DOHH2 (cell line): ENCODE results near the gene ASPDH.

Source experiments
- EZH2phosphoT487 ChIP-seq: fragments of 200-600 bp; sonication (generic); IDR thresholded peaks from 2 replicates; pipeline ENCODE4 v1.6.1; 2017; ENCODE audit warnings: borderline replicate concordance, mild to moderate bottlenecking, antibody characterized with exemption, low read length, moderate library complexity, mixed read lengths
- TF ChIP-seq, protein P1 (sequence below): fragments of 200-600 bp; sonication (generic); IDR thresholded peaks from one replicate; pipeline ENCODE4 v1.5.1; 2014; ENCODE audit warnings: antibody characterized with exemption, mild to moderate bottlenecking, low read depth, low read length; ENCODE audit not compliant: poor library complexity, severe bottlenecking

DNA sequence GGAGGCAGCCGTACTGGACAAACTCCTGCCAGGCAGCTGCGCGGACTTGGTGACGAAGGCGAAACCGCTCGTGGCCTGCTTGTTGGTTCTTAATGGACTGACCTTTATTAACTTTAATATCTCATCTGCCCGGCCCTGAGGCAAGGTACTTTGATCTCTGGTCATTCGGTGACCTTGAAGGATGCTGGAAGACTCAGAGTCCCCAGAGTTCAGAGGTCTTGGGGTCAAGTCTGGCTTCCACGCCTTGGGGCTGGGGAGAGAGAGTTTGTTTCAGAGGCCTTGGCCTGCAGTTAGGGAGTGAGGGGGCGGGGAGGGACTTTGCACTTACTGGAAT, 47.0 kb downstream of the ASPDH start:
- TF ChIP-seq, protein P1, sequence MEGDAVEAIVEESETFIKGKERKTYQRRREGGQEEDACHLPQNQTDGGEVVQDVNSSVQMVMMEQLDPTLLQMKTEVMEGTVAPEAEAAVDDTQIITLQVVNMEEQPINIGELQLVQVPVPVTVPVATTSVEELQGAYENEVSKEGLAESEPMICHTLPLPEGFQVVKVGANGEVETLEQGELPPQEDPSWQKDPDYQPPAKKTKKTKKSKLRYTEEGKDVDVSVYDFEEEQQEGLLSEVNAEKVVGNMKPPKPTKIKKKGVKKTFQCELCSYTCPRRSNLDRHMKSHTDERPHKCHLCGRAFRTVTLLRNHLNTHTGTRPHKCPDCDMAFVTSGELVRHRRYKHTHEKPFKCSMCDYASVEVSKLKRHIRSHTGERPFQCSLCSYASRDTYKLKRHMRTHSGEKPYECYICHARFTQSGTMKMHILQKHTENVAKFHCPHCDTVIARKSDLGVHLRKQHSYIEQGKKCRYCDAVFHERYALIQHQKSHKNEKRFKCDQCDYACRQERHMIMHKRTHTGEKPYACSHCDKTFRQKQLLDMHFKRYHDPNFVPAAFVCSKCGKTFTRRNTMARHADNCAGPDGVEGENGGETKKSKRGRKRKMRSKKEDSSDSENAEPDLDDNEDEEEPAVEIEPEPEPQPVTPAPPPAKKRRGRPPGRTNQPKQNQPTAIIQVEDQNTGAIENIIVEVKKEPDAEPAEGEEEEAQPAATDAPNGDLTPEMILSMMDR: no peak
- no peak for TF ChIP-seq EZH2phosphoT487
